GM08714 (cell line): Measurements from ENCODE around the gene EFCAB6.

Experiments
- H3K4me3 ChIP-seq: fragments of 200-500 bp; sonication (Bioruptor generic); 2 replicates; pipeline ENCODE4 v1.5.1; 2014; ENCODE audit warnings: mild to moderate bottlenecking, low read length, inconsistent platforms
- ZNF274 ChIP-seq: IDR thresholded peaks from 2 replicates; pipeline ENCODE4 v1.6.1; 2012; ENCODE audit warnings: mild to moderate bottlenecking, low read depth, low read length

The EFCAB6 gene

GRCh38 chr22:43633631-43634285 is 178.3 kb downstream of the EFCAB6 start:
- H3K4me3 ChIP-seq, result no peak overlapping the region
- TF ChIP-seq ZNF274, result no peak

- no peak overlapping the region for H3K4me3 ChIP-seq
- TF ChIP-seq ZNF274, result no peak
Observed at GRCh38 chr22:43631846-43632245, 180.3 kb downstream of the EFCAB6 start.

GRCh38 chr22:43631201-43631600 is 180.9 kb downstream of the EFCAB6 start:
- no peak overlapping the region for H3K4me3 ChIP-seq
- TF ChIP-seq ZNF274, result no peak

GRCh38 chr22:43630451-43630850 is 181.7 kb downstream of the EFCAB6 start:
- no peak for TF ChIP-seq ZNF274
- H3K4me3 ChIP-seq, result no peak overlapping the region

- H3K4me3 ChIP-seq, result no peak overlapping the region
- TF ChIP-seq ZNF274, result no peak
Observed at GRCh38 chr22:43628250-43628649, 183.9 kb downstream of the EFCAB6 start.

- TF ChIP-seq ZNF274, result no peak
- H3K4me3 ChIP-seq, result no peak overlapping the region
Observed at GRCh38 chr22:43627485-43628213, 184.5 kb downstream of the EFCAB6 start.

- TF ChIP-seq ZNF274, result no peak
Observed at GRCh38 chr22:43625242-43625641, 186.9 kb downstream of the EFCAB6 start.

GRCh38 chr22:43624144-43624998 is 187.7 kb downstream of the EFCAB6 start:
- no peak overlapping the region for H3K4me3 ChIP-seq
- no peak for TF ChIP-seq ZNF274

More at GRCh38 chr22:43625242-43625641, 186.9 kb downstream of the EFCAB6 start:
- H3K4me3 ChIP-seq, result no peak overlapping the region

GRCh38 chr22:43622886-43623285 is 189.2 kb downstream of the EFCAB6 start:
- no peak overlapping the region for H3K4me3 ChIP-seq
- TF ChIP-seq ZNF274, result no peak

- TF ChIP-seq ZNF274, result no peak
- no peak overlapping the region for H3K4me3 ChIP-seq
Observed at GRCh38 chr22:43620197-43620596, 191.9 kb downstream of the EFCAB6 start.

- no peak overlapping the region for H3K4me3 ChIP-seq
- TF ChIP-seq ZNF274, result no peak
Observed at GRCh38 chr22:43618517-43618916, 193.6 kb downstream of the EFCAB6 start.

GRCh38 chr22:43616645-43617044 is 195.5 kb downstream of the EFCAB6 start:
- no peak overlapping the region for H3K4me3 ChIP-seq
- no peak for TF ChIP-seq ZNF274

GRCh38 chr22:43600265-43600664 is 211.8 kb downstream of the EFCAB6 start:
- TF ChIP-seq ZNF274, result no peak
- H3K4me3 ChIP-seq, result no peak overlapping the region

GRCh38 chr22:43592476-43592875 is 219.6 kb downstream of the EFCAB6 start:
- no peak for TF ChIP-seq ZNF274
- H3K4me3 ChIP-seq, result no peak overlapping the region
